Glomerular visceral epithelial cell (primary cell): ENCODE measurements around the gene CLIC4.
"Not testable (repeated sequence)": the region's sequence is repeated elsewhere in the genome, so short reads cannot be mapped to it uniquely, and the experiment has no call there.

Experiments
- DNase-seq: peaks from one replicate; pipeline ENCODE4 v3.0.0-alpha.2; 2016; ENCODE audit errors: extremely low spot score

The CLIC4 gene

DNA sequence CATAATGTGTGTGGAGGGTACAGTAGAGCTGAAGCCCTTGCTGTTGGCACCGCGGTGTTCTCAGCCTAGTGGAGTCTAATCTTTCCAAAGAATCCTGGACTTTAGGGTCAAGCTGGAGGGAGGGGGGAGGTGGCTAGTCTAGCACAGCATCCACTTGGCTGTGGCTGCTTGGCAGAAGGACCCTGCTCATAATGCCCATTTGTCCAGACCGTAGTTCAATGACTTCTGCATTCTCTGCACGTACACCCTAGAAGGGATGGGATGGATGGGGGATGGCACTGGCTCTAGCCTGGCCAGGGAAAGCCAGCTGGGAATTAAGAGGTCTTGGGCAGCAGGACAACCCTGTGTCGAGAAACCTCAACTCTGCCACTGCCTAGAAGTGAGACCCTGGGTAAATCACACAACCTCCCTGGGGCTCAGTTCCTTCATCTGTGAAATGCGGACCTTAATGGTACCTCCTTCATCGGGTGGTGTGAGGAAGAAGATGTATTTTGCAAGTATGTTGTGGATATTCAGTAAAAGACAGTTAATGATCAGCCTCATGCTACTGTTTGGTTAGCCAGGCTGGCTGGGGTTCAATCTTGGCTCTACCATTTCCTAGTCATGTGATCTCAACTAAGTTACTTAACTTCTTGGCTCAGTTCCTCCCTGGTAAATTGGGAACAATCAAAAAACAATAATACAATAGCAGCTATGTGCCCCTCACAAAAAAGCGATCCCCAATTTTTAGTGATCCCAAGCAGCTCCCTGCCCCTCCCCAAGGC, 27.2 kb upstream of the CLIC4 start:
- DNase-seq, result no peak

DNA sequence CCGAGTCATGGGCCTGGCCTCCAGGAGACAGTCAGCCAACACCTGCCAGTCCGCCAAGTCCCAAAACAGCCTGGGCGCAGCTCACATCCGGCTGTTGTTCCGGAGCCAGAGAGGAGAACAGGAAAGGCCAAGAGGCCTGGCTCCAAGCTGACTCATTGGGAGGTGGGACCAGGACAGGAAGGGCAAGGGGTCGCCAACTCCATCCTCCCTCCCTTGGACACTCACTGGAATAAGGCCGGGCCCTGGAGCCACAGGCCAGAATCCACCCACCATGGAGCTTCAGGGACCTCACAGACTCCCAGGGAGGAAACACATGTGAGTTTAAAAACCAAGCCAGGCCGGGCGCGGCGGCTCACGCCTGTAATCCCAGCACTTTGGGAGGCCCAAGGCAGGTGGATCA, 25.1 kb upstream of the CLIC4 start:
- DNase-seq, result peak; percentile 44

DNA sequence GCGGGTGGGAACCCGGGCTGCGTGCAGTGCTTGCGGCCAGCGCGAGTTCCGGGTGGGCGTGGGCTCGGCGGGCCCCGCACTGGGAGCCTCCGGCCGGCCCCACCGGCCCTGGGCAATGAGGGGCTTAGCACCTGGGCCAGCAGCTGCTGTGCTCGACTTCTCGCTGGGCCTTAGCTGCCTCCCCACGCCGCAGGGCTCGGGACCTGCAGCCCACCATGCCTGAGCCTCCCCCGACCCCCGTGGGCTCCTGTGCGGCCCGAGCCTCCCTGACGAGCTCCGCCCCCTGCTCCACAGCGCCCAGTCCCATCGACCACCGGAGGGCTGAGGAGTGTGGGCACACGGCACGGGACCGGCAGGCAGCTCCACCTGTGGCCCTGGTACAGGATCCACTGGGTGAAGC, 23.7 kb upstream of the CLIC4 start:
- no peak for DNase-seq

- not testable (repeated sequence) for DNase-seq
Observed at GRCh38 chr1:24722073-24723035, 22.9 kb upstream of the CLIC4 start.

DNA sequence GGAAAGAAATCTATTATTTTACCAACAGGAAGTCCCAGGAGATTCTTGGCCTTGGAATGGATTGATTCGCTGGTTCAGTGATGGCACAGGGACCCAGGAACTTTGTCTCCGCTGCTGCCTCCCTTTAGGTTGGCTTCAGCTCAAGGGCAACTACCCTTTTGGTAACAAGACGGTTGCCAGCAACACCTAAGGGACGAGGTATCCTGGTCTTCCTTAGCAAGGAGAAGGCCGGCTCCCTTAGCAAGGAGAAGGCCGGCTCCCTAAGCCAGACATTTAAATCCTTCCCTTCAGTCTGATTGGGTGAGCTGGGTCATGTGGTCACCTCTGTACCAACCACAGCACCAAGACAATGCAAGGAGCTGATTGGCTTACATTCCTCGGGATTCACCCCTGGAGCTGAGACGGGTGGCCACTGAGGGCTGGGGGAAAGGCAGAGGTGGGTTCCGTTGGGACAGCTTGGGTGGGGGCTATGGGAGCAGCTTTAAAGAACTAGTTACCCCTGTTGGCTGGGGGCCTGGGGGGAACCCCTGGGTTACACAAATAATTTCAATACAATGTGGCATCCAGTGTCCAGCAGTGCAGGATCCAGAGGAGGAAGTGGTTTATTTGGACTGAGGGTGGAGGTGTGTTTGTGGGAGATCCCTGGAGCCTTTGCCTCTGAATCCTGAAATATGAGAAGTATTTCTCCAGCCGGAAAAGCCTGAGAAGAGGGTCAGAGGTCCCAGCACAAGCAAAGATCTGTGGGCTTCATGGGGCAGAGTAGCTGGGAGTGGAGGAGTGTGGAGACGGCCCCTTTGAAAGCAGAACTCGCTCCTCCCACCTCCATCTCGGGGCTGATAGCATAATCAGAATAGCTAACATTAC, 20.7 kb upstream of the CLIC4 start:
- DNase-seq, result peak; percentile 80

DNA sequence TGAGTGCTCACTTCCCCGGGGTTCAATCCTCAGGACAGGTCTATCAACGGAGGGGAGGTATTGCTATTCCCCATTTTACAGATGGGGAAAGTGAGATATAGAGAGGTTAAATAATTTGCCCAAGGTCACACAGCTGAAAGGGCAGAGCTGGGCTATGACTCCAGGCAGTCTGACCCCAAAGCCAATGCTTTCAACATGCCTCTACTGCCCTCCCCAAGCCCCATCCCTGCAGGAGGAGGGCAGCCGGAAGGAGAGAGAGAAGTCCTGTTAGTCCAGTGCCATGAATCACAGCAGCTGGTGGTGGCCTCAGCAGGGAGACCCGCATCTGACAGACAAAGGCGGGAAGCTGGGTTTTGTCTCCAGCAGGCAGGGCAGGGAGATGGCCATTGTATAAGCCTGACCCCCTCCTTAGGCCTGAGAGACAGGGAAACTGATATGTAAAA, 20.0 kb upstream of the CLIC4 start:
- DNase-seq, result no peak

DNA sequence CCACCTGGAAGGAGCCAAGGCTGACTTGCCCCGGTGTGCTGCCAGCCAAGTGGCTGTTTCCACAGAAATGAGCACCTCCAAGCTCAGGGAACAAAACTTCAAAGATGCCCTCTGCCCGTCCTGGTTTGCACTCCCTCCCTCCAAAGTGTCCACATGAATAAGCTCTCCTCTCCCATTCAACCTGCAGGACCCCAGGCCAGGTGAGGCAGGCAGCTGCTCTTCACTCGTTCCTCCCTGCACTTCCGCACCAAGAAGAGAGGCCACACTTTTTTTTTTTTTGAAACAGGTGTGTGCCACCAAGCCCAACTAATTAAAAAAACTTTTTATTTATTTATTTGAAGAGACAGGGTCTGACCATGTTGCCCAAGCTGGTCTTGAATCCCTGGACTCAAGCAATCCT, 18.5 kb upstream of the CLIC4 start:
- no peak for DNase-seq

DNA sequence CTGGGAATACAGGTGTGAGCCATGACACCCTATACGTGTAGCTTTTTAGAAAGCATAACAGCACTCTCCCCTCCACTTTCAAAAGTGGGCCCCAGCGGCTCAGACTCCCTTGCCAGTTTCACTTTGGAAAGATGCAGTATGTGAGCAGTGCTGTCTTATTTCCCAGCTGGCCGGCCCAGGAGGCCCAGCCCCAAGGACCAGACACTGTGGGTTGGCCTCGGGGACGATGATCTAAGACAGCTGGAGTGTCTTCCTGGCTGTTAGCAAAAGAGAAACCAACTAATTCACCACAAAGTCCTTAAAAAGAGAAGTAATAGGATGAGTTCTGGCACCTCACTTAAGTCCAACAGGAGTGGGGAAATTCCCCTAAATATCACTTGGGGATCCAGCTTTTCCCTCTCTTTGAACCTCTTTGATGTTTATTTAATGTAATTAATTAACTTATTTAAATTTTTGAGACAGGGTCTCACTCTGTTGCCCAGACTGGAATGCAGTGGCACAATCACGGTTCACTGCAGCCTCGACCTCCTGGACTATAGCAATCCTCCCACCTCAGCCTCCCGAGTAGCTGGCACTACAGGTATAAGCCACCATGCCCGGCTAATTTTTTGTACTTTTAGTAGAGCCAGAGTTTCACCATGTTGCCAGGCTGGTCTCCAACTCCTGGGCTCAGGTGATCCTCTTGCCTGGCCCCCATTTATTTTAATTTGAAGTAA, 17.6 kb upstream of the CLIC4 start:
- peak; percentile 92 for DNase-seq

DNA sequence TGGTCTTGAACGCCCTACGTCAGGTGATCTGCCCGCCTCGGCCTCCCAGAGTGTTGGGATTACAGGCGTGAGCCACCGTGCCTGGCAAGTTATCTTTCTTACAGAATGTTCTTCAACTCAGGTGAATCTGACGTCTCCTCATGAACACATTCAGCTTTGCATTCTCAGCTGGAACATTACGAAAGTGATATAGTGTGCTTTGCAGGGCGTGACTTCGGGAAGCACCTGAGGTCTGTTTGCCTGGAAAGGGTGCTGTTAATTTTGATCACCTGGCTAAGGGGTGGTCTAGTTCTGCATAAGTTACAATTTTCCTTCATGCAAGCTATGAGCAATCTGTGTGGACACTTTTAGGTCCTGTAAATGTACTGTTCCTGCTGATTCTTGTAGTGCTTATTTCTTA, 16.3 kb upstream of the CLIC4 start:
- DNase-seq, result no peak

DNA sequence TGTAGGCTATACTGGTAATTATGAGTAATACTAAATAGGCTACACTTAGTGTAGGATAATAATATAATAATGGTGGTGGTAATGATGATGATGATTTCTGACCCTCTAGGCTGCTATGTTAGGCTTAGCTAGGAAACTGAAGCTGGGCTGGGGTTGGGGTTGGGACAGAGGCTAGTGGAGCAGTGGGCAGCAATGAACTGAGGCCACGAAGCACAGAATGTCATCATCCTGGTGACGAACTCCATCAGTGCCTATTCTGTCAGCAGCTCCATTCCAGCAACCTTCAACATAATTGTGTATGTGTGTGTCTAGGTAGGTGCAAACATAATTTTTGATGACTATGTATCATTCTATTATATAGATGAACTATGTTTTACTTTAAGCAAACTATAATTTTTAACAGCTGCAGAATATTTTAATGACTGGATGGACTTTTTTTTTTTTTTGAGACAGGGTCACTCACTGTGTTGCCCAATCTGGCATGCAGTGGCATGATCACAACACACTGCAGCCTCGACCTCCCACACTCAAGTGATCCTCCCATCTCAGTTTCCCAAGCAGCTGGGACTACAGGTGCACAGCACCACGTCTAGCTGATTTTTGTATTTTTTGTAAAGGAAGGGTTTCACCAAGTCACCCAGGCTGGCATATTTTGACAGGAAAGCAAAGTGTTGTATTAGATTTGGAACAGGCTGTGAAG, 12.9 kb upstream of the CLIC4 start:
- DNase-seq, result no peak

- not testable (repeated sequence) for DNase-seq
Observed at GRCh38 chr1:24733342-24733741, 11.9 kb upstream of the CLIC4 start.

GRCh38 chr1:24735156-24735508, 10.1 kb upstream of the CLIC4 start:
- DNase-seq, result no peak

DNA sequence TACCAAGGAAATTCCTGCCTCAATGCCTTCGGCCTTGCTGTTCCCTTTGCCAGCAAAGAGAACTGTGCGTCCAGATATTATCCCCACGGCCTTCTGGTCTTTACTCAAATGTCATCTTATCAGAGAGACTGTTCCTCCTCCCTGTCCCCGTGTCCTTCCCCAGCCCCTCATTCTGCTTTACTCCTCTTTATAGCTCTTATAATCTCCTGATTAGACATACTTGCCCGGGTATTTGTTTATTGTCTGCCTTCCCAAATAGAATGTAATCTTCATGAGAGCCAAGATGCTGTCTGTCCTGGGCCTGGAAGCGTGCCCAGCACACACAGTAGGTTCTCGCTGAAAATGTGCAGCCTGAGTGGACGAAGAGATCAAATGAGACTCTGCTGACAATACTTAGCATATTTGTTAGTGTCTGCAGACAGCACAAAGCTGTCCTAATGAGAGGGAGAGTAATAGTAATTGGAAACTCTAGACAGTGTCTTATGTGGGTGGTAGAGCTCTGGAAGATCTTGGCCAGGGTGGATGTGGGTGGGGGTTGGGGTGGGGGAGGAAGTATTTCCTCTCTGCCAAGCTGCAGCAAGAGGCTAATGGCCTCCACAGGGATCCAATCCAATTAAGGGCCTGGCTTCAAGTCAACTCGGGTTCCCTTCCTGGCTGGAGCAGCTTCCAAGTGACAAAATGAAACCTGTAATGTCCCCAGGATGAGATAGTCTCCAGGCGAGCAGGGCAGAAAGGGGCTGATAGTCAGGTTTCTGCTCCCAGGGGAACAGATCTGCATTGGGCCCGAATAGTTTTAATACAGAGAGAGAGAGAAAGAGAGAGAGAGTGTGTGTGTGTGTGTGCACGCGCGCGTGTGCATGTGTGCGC, 9.5 kb upstream of the CLIC4 start:
- DNase-seq, result no peak

GRCh38 chr1:24737368-24738117, 7.7 kb upstream of the CLIC4 start:
- DNase-seq, result no peak

- no peak for DNase-seq
Observed at GRCh38 chr1:24739241-24739640, 6.0 kb upstream of the CLIC4 start.

DNA sequence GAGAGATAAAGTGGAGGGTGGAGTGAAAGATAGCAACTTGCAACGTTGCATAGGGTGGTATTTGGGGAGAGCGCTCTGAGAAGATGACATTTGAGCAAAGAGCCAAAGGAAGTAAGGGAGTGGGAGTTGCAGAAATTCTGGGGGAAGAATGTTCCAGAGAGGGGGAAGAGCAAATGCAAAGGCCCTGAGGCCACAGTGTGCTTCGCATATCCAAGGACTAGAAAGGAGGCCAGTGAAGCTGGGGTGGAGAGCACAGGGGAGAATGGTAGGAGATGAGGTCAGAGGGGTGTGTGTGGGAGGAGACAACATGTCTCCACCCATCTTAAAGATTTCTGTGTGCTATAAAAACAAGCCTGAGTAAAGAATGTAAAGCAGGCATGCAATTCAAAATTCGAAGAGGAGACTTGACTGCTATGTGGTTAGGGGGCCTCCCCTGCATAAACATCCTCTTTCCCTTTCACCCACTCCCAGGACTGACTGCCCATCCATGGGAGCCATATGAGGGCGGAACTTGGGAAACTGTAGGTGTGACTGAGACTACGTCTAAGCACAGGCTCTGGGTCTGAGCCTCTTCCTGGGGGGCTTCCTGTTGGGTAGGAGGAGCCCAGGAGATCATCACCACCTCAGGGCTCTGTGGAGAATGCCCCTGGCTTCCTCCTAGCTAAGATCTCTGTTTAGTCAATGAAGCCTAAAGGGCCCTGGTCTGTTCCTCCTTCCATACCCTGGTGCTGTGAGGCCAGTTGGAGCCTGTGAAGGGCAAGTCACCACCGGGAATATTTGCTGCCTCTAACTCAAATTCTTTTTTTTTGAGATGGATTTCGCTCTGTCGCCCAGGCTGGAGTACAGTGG, 2.9 kb upstream of the CLIC4 start:
- DNase-seq, result peak; percentile 59

GRCh38 chr1:24743404-24744211, 1.6 kb upstream of the CLIC4 start:
- no peak for DNase-seq
